DOHH2 (cell line): ENCODE results near the gene MAN1C1.

Source experiments
- H3F3A ChIP-seq: fragments of 200-600 bp; sonication (generic), shearing (Covaris generic); 2 replicates; pipeline ENCODE4 v1.6.0; 2016; ENCODE audit warnings: antibody characterized with exemption, mild to moderate bottlenecking; ENCODE audit not compliant: control insufficient read depth, insufficient read depth
- H3K27ac ChIP-seq: fragments of 200-600 bp; sonication (generic); 2 replicates; pipeline ENCODE4 v1.5.1; 2014; ENCODE audit warnings: low read depth, mild to moderate bottlenecking, low read length, moderate library complexity
- H3K27me3 ChIP-seq: fragments of 200-600 bp; sonication (generic); 2 replicates; pipeline ENCODE4 v1.6.1; 2014; ENCODE audit warnings: mild to moderate bottlenecking, low read length, mixed read lengths; ENCODE audit not compliant: control insufficient read depth
- H3K36me3 ChIP-seq: fragments of 200-600 bp; sonication (generic); 2 replicates; pipeline ENCODE4 v1.6.1; 2014; ENCODE audit warnings: mild to moderate bottlenecking, low read length, moderate library complexity, mixed read lengths; ENCODE audit not compliant: control insufficient read depth
- H3K4me1 ChIP-seq: fragments of 200-600 bp; sonication (generic); 2 replicates; pipeline ENCODE4 v1.6.1; 2014; ENCODE audit warnings: mild to moderate bottlenecking, low read length, mixed read lengths; ENCODE audit not compliant: control insufficient read depth
- H3K4me2 ChIP-seq: fragments of 200-600 bp; sonication (generic); 2 replicates; pipeline ENCODE4 v1.6.0; 2014; ENCODE audit warnings: mild to moderate bottlenecking, low read length, moderate library complexity
- H3K4me3 ChIP-seq: fragments of 200-600 bp; sonication (generic); 2 replicates; pipeline ENCODE4 v1.5.1; 2014; ENCODE audit warnings: mild to moderate bottlenecking, low read length, mixed read lengths
- H3K79me2 ChIP-seq: fragments of 200-600 bp; sonication (generic); 2 replicates; pipeline ENCODE4 v1.6.1; 2014; ENCODE audit warnings: mild to moderate bottlenecking, low read length, mixed read lengths; ENCODE audit not compliant: control insufficient read depth
- H3K9me2 ChIP-seq: fragments of 200-600 bp; sonication (generic); replicated peaks from 2 replicates; pipeline ENCODE4 v1.6.1; 2014; ENCODE audit warnings: mild to moderate bottlenecking, low read length, mixed read lengths; ENCODE audit not compliant: control insufficient read depth
- H3K9me3 ChIP-seq: fragments of 200-600 bp; sonication (generic); 2 replicates; pipeline ENCODE4 v1.6.1; 2014; ENCODE audit warnings: antibody characterized with exemption, low read length, mixed read lengths; ENCODE audit not compliant: control insufficient read depth, insufficient read depth
- H4K20me1 ChIP-seq: fragments of 200-600 bp; sonication (generic); 2 replicates; pipeline ENCODE4 v1.6.0; 2014; ENCODE audit warnings: low read depth, mild to moderate bottlenecking, antibody characterized with exemption, low read length, moderate library complexity; ENCODE audit not compliant: control insufficient read depth, insufficient read depth
- EZH2phosphoT487 ChIP-seq: fragments of 200-600 bp; sonication (generic); IDR thresholded peaks from 2 replicates; pipeline ENCODE4 v1.6.1; 2017; ENCODE audit warnings: borderline replicate concordance, mild to moderate bottlenecking, antibody characterized with exemption, low read length, moderate library complexity, mixed read lengths
- TF ChIP-seq, protein P1 (sequence below): fragments of 200-600 bp; sonication (generic); IDR thresholded peaks from one replicate; pipeline ENCODE4 v1.5.1; 2014; ENCODE audit warnings: antibody characterized with exemption, mild to moderate bottlenecking, low read depth, low read length; ENCODE audit not compliant: poor library complexity, severe bottlenecking

Gene MAN1C1

GRCh38 chr1:25743164-25744139 lies 126.9 kb downstream of the MAN1C1 start:
- no peaks in the 10 kb centered on the region for H4K20me1 ChIP-seq
- H3K9me2 ChIP-seq, result no peaks in the 10 kb centered on the region
- H3K79me2 ChIP-seq, result no peaks in the 10 kb centered on the region
- no peak overlapping the region for H3K4me2 ChIP-seq
- TF ChIP-seq EZH2phosphoT487, result no peak
- TF ChIP-seq, protein P1, sequence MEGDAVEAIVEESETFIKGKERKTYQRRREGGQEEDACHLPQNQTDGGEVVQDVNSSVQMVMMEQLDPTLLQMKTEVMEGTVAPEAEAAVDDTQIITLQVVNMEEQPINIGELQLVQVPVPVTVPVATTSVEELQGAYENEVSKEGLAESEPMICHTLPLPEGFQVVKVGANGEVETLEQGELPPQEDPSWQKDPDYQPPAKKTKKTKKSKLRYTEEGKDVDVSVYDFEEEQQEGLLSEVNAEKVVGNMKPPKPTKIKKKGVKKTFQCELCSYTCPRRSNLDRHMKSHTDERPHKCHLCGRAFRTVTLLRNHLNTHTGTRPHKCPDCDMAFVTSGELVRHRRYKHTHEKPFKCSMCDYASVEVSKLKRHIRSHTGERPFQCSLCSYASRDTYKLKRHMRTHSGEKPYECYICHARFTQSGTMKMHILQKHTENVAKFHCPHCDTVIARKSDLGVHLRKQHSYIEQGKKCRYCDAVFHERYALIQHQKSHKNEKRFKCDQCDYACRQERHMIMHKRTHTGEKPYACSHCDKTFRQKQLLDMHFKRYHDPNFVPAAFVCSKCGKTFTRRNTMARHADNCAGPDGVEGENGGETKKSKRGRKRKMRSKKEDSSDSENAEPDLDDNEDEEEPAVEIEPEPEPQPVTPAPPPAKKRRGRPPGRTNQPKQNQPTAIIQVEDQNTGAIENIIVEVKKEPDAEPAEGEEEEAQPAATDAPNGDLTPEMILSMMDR, result no peak
- peaks cover 3% of the 10 kb centered on the region; the same call in 1 of the 2 replicates for H3K27me3 ChIP-seq
- H3K36me3 ChIP-seq, result no peaks in the 10 kb centered on the region
- H3K27ac ChIP-seq, result no peak overlapping the region
- no peaks in the 10 kb centered on the region for H3K9me3 ChIP-seq
- no peaks in the 10 kb centered on the region for H3K4me1 ChIP-seq
- no peak overlapping the region for H3K4me3 ChIP-seq
- H3F3A ChIP-seq, result no peaks in the 10 kb centered on the region

DNA sequence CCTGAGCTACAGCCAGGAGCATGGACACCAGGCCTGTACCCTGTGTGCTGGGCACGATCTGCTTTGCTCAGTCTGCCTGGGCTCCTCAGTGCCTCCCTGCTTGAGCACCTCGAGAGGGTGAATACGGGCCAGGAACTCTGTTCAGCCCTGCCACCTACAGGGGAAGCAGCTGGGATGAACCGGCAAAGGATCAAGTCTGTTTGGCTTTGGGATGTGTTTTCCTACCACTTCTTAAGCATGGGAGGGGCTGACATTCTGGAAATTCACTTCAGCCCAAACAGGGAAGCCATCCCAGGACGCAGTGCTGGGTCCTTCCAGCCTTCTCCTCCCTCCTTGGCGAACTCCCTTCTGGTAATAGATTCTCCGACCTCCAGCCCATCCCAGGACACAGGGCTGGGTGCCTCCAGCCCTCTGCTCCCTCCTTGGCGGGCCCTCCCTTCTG lies 127.6 kb downstream of the MAN1C1 start:
- H3K4me1 ChIP-seq, result no peaks in the 10 kb centered on the region
- H3K4me2 ChIP-seq, result no peak overlapping the region
- TF ChIP-seq EZH2phosphoT487, result no peak
- TF ChIP-seq, protein P1, result no peak
- no peaks in the 10 kb centered on the region for H3K9me2 ChIP-seq
- no peak overlapping the region for H3K4me3 ChIP-seq
- no peaks in the 10 kb centered on the region for H3K36me3 ChIP-seq
- H3K9me3 ChIP-seq, result no peaks in the 10 kb centered on the region
- H4K20me1 ChIP-seq, result no peaks in the 10 kb centered on the region
- H3K79me2 ChIP-seq, result no peaks in the 10 kb centered on the region
- H3K27ac ChIP-seq, result no peak overlapping the region
- H3K27me3 ChIP-seq, result peaks cover 3% of the 10 kb centered on the region; the same call in 1 of the 2 replicates
- no peaks in the 10 kb centered on the region for H3F3A ChIP-seq

DNA sequence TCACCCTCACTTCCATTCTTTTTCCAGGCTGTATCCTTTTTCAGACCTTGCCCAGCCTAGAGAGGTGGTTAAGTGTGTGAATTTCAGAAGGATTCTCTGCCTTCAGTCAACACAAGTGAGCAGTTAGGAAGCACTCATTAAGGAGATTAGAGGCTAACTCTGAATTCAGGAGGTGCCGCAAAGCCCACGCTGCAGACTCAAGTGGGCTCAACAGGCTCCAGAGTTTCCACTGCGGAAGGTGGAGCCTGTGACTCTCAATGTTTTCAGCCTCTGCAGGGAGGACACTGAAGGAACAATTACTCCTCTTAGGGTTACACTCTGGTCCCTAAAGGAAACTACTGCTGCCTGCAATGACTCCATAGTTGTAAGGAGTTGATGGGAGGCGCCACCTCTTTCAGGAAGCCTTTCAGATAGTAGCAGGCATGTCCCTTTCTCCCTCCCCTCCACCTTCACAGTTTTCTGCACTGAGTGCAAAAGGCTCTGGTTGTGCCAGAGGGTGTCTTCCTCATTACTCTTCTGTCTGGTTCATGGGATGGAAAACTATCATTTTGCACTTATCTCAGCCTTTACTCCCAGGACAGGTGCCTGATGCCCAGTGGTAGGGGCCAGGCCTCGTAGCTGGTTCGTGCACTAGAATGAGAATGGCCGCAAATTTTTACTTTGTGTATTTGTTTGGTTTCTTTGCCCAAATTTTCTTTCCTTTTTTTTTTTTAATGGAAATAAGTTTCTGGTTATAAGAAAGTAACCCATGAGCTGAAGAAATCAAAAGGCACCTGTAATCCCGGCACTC lies 128.2 kb downstream of the MAN1C1 start:
- Histone ChIP-seq H3K4me3 (no peak overlapping the region), H3K36me3 (no peaks in the 10 kb centered on the region), H3K9me2 (no peaks in the 10 kb centered on the region), H4K20me1 (no peaks in the 10 kb centered on the region), H3K4me2 (no peak overlapping the region), H3K27me3 (peaks cover 3% of the 10 kb centered on the region; the same call in 1 of the 2 replicates), H3K9me3 (no peaks in the 10 kb centered on the region), H3F3A (no peaks in the 10 kb centered on the region), H3K27ac (no peak overlapping the region), H3K79me2 (no peaks in the 10 kb centered on the region), H3K4me1 (no peaks in the 10 kb centered on the region)
- TF ChIP-seq, protein P1, result no peak
- TF ChIP-seq EZH2phosphoT487, result no peak
